NB4 (cell line): Measurements from ENCODE around the gene RNF13.

Experiments
- CTCF ChIP-seq: IDR thresholded peaks from one replicate; pipeline ENCODE4 v1.5.1; 2012; ENCODE audit warnings: low read depth, low read length
- MYC ChIP-seq: IDR thresholded peaks from 2 replicates; pipeline ENCODE4 v1.6.1; 2011; ENCODE audit warnings: low read depth, low read length
- TF ChIP-seq, protein P1 (sequence below): IDR thresholded peaks from 2 replicates; pipeline ENCODE4 v1.6.1; 2011; ENCODE audit warnings: low read depth, low read length

DNA sequence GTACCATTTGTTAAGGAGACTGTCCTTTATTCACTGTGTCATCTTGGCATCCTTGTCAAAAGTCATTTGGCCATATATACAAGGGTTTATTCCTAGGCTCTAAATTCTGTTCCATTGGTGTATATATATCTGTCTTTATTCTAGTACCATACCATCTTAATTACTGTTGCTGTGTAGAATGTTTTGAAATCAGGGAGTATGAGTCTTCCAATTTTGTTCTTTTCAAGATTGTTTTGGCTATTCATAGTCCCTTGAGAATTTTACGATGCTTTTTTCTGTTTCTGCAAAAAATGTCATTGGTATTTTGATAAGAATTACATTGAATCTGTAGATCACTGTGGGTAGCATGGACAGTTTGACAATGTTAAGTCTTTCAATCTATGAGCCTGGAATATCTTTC is 128.9 kb downstream of the RNF13 start:
- TF ChIP-seq CTCF (no peak), MYC (no peak)
- TF ChIP-seq, protein P1, sequence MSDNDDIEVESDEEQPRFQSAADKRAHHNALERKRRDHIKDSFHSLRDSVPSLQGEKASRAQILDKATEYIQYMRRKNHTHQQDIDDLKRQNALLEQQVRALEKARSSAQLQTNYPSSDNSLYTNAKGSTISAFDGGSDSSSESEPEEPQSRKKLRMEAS, result no peak
